MCF 10A (cell line): Measurements from ENCODE around the gene NAA11. TPM values are rescaled to one million over a fixed set of nuclear protein-coding genes. Genes with fewer than 3 reads are reported as not detected.

Experiments used
- BruUV-seq: library from RNA; stranded (reverse); fragments of 400-500 nt; replicated peaks from 2 replicates; lab custom pipeline; 2021; lab: Mats Ljungman, UMichigan
- CTCF ChIA-PET: fragments of 300-600 bp; sonication (Branson Sonifier 250); formaldehyde crosslinking; extraction: SDS; loops from one replicate; lab custom pipeline; 2021; ENCODE audit warnings: antibody characterized with exemption, inconsistent platforms; lab: Yijun Ruan, JAX
- POLR2A ChIA-PET: fragments of 300-600, 350-650 bp; sonication (Branson Sonifier 250); formaldehyde crosslinking; extraction: SDS; loops from one replicate; lab custom pipeline; 2020; ENCODE audit warnings: antibody characterized with exemption, inconsistent platforms; lab: Yijun Ruan, JAX
- DNase-seq: peaks from one replicate; pipeline ENCODE4 v3.0.0-alpha.2; 2018; ENCODE audit not compliant: unreplicated experiment
- H3K27ac Mint-ChIP-seq: one replicate; pipeline ENCODE4 v1.8.0; 2022; ENCODE audit warnings: mild to moderate bottlenecking, low read depth, mixed read lengths; ENCODE audit not compliant: unreplicated experiment
- H3K27me3 Mint-ChIP-seq: one replicate; pipeline ENCODE4 v1.8.0; 2022; ENCODE audit warnings: mixed read lengths; ENCODE audit not compliant: insufficient read depth, unreplicated experiment
- H3K36me3 Mint-ChIP-seq: one replicate; pipeline ENCODE4 v1.8.0; 2022; ENCODE audit warnings: mild to moderate bottlenecking, moderate library complexity, mixed read lengths; ENCODE audit not compliant: insufficient read depth, unreplicated experiment
- H3K4me1 Mint-ChIP-seq: one replicate; pipeline ENCODE4 v1.8.0; 2022; ENCODE audit warnings: mixed read lengths; ENCODE audit not compliant: insufficient read depth, unreplicated experiment
- H3K4me3 Mint-ChIP-seq: one replicate; pipeline ENCODE4 v1.8.0; 2022; ENCODE audit warnings: mild to moderate bottlenecking, moderate library complexity, mixed read lengths; ENCODE audit not compliant: unreplicated experiment
- H3K9me3 Mint-ChIP-seq: one replicate; pipeline ENCODE4 v1.8.0; 2022; ENCODE audit warnings: mixed read lengths; ENCODE audit not compliant: unreplicated experiment
- intact Hi-C: fragments of 100-400 bp; cut with micrococcal nuclease; formaldehyde crosslinking; loops from 2 replicates; pipeline ENCODE4 v1.14.1; 2022
- total RNA-seq: library from RNA; stranded (reverse); gene quantifications from 2 replicates; pipeline ENCODE4 v1.2.3, GENCODE V29; 2022
- TF ChIP-seq, protein P1 (sequence below): fragments of 200-600 bp; IDR thresholded peaks from one replicate; pipeline ENCODE4 v1.8.0; 2022; ENCODE audit warnings: antibody characterized with exemption, mild to moderate bottlenecking; ENCODE audit not compliant: unreplicated experiment

Gene NAA11
- total RNA-seq, 1 experiment from 2014 or later, result not detected

DNA sequence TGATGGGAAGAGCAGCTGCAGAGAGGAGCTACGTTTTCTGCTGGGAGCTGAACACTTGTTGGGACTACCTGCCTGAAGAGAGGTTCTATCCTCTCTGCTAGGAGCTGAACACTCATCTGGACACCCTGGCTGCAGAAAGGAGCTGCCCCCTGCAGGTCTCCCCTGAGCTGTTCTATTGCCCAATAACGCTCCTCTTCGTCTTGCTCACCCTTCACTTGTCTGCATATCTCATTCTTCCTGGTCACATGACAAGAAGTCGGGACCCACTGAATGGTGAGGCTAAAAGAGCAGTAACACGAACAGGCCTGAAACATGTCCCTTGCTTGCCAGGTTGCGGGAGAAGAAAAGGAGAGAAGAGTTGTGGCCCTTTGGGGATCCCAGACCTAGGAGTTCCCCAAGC lies 27.8 kb downstream of the NAA11 start:
- H3K4me3 Mint-ChIP-seq, result no peak overlapping the region
- no peak overlapping the region for H3K27ac Mint-ChIP-seq
- POLR2A ChIA-PET, result no interaction called here

DNA sequence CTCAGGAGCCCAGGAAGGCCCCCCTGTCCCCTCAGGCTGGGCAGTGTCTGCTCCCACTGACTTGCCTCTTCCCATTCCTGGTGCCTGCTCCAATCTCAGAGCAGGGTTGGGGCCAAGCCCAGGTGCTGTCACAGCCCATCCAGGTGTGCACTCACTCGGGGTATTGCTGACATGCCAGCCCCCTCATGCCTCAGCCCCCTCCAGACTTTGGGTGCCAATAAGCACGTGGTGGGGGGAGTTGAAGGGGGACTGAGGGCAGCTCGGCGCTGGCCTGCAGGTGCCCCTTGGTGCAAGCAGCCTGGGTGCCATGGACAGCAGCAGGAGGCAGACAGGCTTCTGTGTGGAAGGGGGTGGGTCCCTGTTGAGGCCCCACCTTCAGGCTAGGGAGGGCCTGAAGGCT lies 28.4 kb downstream of the NAA11 start:
- peaks cover 11% of the 10 kb centered on the region for H3K27me3 Mint-ChIP-seq
- H3K4me3 Mint-ChIP-seq, result no peak overlapping the region
- TF ChIP-seq, protein P1, sequence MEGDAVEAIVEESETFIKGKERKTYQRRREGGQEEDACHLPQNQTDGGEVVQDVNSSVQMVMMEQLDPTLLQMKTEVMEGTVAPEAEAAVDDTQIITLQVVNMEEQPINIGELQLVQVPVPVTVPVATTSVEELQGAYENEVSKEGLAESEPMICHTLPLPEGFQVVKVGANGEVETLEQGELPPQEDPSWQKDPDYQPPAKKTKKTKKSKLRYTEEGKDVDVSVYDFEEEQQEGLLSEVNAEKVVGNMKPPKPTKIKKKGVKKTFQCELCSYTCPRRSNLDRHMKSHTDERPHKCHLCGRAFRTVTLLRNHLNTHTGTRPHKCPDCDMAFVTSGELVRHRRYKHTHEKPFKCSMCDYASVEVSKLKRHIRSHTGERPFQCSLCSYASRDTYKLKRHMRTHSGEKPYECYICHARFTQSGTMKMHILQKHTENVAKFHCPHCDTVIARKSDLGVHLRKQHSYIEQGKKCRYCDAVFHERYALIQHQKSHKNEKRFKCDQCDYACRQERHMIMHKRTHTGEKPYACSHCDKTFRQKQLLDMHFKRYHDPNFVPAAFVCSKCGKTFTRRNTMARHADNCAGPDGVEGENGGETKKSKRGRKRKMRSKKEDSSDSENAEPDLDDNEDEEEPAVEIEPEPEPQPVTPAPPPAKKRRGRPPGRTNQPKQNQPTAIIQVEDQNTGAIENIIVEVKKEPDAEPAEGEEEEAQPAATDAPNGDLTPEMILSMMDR, result no peak
- BruUV-seq, result no TSS peak
- H3K4me1 Mint-ChIP-seq, result no peaks in the 10 kb centered on the region
- no peaks in the 10 kb centered on the region for H3K9me3 Mint-ChIP-seq
- ChIA-PET POLR2A (no interaction called here), CTCF (no interaction called here)
- DNase-seq, result no peak
- intact Hi-C loops, result no loop called here
- no peak overlapping the region for H3K27ac Mint-ChIP-seq
- H3K36me3 Mint-ChIP-seq, result no peaks in the 10 kb centered on the region

More for the DNA sequence above, 27.8 kb downstream of the NAA11 start:
- CTCF ChIA-PET, result no interaction called here
- DNase-seq, result no peak
- intact Hi-C loops, result no loop called here
- no TSS peak for BruUV-seq
- TF ChIP-seq, protein P1, result no peak
- Mint-ChIP-seq H3K4me1 (no peaks in the 10 kb centered on the region), H3K27me3 (peaks cover 11% of the 10 kb centered on the region), H3K36me3 (no peaks in the 10 kb centered on the region), H3K9me3 (no peaks in the 10 kb centered on the region)

DNA sequence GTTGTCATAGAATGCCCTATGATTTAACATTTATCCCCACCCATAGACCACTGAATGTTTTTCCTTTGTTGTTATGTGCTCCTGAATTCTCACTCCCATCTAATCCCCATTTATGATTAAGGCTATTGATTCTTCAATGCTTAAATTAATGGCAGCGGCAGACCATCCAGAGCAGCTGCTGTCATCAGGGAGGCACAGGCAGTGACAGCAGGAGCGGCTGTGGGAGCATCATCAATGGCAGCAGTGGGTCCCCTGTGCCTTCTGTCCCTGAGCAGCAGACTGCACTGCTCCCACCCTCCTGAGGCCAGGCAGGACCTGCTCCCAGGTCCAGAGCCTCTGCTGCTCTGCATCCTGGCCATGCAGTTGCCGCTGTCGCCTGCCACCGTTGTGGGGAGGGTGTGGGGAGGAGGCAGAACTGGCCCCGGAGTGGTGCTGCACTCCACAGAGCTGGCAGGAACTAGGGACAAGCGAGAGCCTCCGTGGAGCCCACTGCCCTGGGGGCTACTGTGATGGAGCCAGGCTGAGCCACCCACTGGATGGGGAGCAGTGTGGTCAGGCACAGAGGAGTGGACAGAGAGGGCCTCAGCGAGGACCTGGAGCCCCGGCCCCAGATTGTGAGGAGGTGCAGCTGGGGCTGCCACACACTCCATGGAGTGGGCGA lies 29.0 kb downstream of the NAA11 start:
- TF ChIP-seq, protein P1, result no peak
- ChIA-PET CTCF (interaction anchor here (0.6 kb wide), 3 partner anchors 61 to 798 kb away, joined by 3 to 4 read pairs (median 3); no protein-coding TSS in a partner anchor), POLR2A (interaction anchor here (0.6 kb wide), 1 partner anchor 676 kb away, joined by 3 read pairs; no protein-coding TSS in a partner anchor)
- Mint-ChIP-seq H3K36me3 (no peaks in the 10 kb centered on the region), H3K27ac (no peak overlapping the region), H3K4me1 (no peaks in the 10 kb centered on the region), H3K27me3 (peaks cover 11% of the 10 kb centered on the region), H3K9me3 (no peaks in the 10 kb centered on the region), H3K4me3 (no peak overlapping the region)
- BruUV-seq, result no TSS peak
- DNase-seq, result no peak
- intact Hi-C loops, result no loop called here

DNA sequence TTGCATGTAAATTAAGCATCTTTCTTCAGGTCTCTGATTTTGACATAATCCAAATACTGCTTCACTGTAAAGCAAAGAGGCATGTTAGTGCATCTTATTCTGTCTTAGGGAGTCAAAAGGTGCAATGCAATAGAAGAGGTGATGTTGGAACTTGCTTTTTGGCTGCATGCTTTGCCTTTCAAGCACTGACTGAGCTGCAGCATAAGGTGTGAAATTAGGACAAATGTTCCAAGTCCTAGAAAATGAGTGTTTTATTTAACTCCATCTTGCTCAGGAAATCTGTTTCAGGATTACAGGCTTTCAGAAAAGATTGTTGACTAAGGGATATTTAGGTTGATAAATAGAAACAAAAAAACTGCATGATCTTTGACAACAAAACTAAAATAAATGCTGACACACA lies 30.8 kb downstream of the NAA11 start:
- Mint-ChIP-seq H3K4me3 (no peak overlapping the region), H3K36me3 (no peaks in the 10 kb centered on the region), H3K4me1 (no peaks in the 10 kb centered on the region), H3K9me3 (no peaks in the 10 kb centered on the region), H3K27me3 (peaks cover 11% of the 10 kb centered on the region), H3K27ac (no peak overlapping the region)
- no TSS peak for BruUV-seq
- no peak for DNase-seq
- CTCF ChIA-PET, result no interaction called here
- POLR2A ChIA-PET, result interaction anchor here (0.7 kb wide), 1 partner anchor 1997 kb away, joined by 3 read pairs; no protein-coding TSS in a partner anchor
- intact Hi-C loops, result no loop called here
- TF ChIP-seq, protein P1, result no peak
